Keratinocyte (primary cell): ENCODE measurements around the gene POLDIP2.

ENCODE experiments used
- CTCF ChIP-seq, 3 experiments: IDR thresholded peaks in 1 of 3; conservative IDR thresholded peaks in 1 of 3; optimal IDR thresholded peaks in 1 of 3; 2 replicates in 2 of 3; 3 replicates in 1 of 3; pipeline versions ENCODE3 to v1.5.1; 2011; ENCODE audit warnings: low read length in 3 of 3, mild to moderate bottlenecking in 3 of 3, moderate library complexity in 2 of 3, control low read depth in 1 of 3, inconsistent platforms in 1 of 3; ENCODE audit not compliant: insufficient read depth in 2 of 3; ENCODE audit errors: extremely low read depth in 1 of 3
- EZH2 ChIP-seq: IDR thresholded peaks from one replicate; pipeline ENCODE4 v1.6.1; 2012; ENCODE audit warnings: inconsistent platforms, mild to moderate bottlenecking, low read length, moderate library complexity

- TF ChIP-seq EZH2 (no peak), CTCF (optimal IDR thresholded peaks at IDR 0.05 in 1 of 3, IDR thresholded peaks at IDR 0.05 in 1 of 3, conservative IDR thresholded peaks at IDR 0.05 in 1 of 3; ENCODE audit: extremely low read depth in 1 of 3, insufficient read depth in 2 of 3, low read length in 3 of 3) (no peak)
These were observed 39.4 kb upstream of the POLDIP2 start for GRCh38 chr17:28396635-28397239.
